ENCODE results near the gene SRBD1. TPM values are rescaled to one million over a fixed set of nuclear protein-coding genes. Genes with fewer than 3 reads are reported as not detected.

SRBD1 gene
- total RNA-seq, 1 donor from 2014 or later, result 13.8 TPM

DNA sequence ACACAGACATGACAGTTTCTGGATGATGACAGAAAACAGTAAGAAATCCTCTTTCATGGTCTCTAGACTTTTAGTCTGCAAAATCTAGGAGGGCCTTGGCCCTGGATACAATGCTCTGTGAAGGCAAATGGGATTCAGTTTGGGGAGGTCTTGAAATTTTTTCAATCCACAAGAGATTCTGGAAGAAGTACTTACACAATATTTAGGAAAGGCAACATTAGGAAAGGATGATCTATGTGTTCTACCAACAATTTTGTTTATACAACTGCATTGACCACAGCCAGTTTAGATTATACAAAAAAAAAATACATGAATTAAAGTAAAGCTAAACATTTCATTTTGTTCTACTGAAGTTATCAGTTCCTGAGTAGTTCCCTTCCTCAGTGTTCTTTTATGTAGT is 208.0 kb downstream of the SRBD1 start:
- Mint-ChIP-seq H3K4me1 (ENCODE audit: low read depth) (peaks cover 12% of the 10 kb centered on the region), H3K27ac (no peak overlapping the region), H3K36me3 (ENCODE audit: insufficient read depth) (no peaks in the 10 kb centered on the region), H3K9me3 (ENCODE audit: low read depth) (no peaks in the 10 kb centered on the region), H3K4me3 (ENCODE audit: low read depth) (no peak overlapping the region), H3K27me3 (no peaks in the 10 kb centered on the region)
- no peak for TF ChIP-seq CTCF (IDR thresholded peaks at IDR 0.05; ENCODE audit: unreplicated experiment)
- no peak for DNase-seq (ENCODE audit: low spot score, unreplicated experiment)

DNA sequence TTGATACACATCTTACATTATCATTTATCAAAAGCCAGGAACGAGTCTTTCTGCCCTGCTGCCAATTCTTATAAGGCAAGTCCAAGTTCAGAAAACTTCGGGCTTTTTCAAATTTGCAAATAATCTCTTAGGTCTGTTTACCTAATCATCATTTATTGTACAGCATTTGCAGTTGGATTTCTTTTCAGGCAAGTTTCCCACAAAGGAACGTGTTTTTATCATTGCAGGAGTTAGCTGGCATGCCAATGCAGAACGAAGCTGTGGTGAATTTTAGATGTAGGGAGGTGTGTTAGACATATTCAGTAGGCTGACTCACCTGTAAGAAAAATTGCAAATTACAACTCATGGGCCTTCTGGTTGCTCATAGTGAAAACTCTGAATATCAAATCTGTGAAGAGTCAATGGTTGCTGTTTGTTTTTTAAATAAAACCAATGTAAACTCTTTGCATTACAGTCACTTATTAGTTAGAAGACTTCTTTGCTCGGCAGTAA is 209.6 kb downstream of the SRBD1 start:
- no peak for DNase-seq (ENCODE audit: low spot score, unreplicated experiment)
- Mint-ChIP-seq H3K4me1 (ENCODE audit: low read depth) (peaks cover 16% of the 10 kb centered on the region), H3K27me3 (no peaks in the 10 kb centered on the region), H3K9me3 (ENCODE audit: low read depth) (no peaks in the 10 kb centered on the region), H3K36me3 (ENCODE audit: insufficient read depth) (no peaks in the 10 kb centered on the region), H3K4me3 (ENCODE audit: low read depth) (no peak overlapping the region), H3K27ac (no peak overlapping the region)
- no peak for TF ChIP-seq CTCF (IDR thresholded peaks at IDR 0.05; ENCODE audit: unreplicated experiment)

- Mint-ChIP-seq H3K36me3 (ENCODE audit: insufficient read depth) (no peaks in the 10 kb centered on the region), H3K27me3 (no peaks in the 10 kb centered on the region), H3K4me3 (ENCODE audit: low read depth) (no peak overlapping the region), H3K4me1 (ENCODE audit: low read depth) (peaks cover 29% of the 10 kb centered on the region), H3K9me3 (ENCODE audit: low read depth) (no peaks in the 10 kb centered on the region), H3K27ac (no peak overlapping the region)
- no peak for DNase-seq (ENCODE audit: low spot score, unreplicated experiment)
- no peak for TF ChIP-seq CTCF (IDR thresholded peaks at IDR 0.05; ENCODE audit: unreplicated experiment)
Measured at GRCh38 chr2:45399040-45399784, 211.9 kb downstream of the SRBD1 start.

DNA sequence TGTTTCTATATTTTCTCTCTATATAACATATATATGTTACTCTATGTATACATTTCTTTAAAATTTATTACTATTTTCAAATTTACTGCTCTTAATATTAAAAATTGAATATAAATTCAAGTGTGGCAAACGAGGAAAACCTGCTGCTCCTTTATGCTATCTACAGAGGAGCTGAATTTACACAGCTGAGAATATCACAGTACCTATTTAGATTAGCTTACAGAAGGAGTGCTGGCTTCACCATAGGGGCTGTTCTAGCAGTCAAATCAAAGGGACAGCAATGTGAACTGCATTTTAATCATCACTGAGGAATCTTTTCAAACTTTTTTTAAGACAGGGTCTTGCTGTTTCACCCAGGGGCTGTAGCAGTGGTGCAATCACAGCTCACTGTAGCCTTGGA is 213.8 kb downstream of the SRBD1 start:
- Mint-ChIP-seq H3K4me3 (ENCODE audit: low read depth) (no peak overlapping the region), H3K27ac (no peak overlapping the region), H3K36me3 (ENCODE audit: insufficient read depth) (no peaks in the 10 kb centered on the region), H3K4me1 (ENCODE audit: low read depth) (peaks cover 35% of the 10 kb centered on the region), H3K9me3 (ENCODE audit: low read depth) (no peaks in the 10 kb centered on the region), H3K27me3 (no peaks in the 10 kb centered on the region)
- TF ChIP-seq CTCF (IDR thresholded peaks at IDR 0.05; ENCODE audit: unreplicated experiment), result no peak
- DNase-seq (ENCODE audit: low spot score, unreplicated experiment), result no peak

GRCh38 chr2:45396671-45397070 is 214.4 kb downstream of the SRBD1 start:
- H3K27me3 Mint-ChIP-seq, result no peaks in the 10 kb centered on the region
- H3K9me3 Mint-ChIP-seq (ENCODE audit: low read depth), result no peaks in the 10 kb centered on the region
- H3K4me1 Mint-ChIP-seq (ENCODE audit: low read depth), result peaks cover 35% of the 10 kb centered on the region
- no peak for DNase-seq (ENCODE audit: low spot score, unreplicated experiment)
- TF ChIP-seq CTCF (IDR thresholded peaks at IDR 0.05; ENCODE audit: unreplicated experiment), result no peak
- no peaks in the 10 kb centered on the region for H3K36me3 Mint-ChIP-seq (ENCODE audit: insufficient read depth)
- H3K27ac Mint-ChIP-seq, result no peak overlapping the region
- H3K4me3 Mint-ChIP-seq (ENCODE audit: low read depth), result no peak overlapping the region
